Measurements from ENCODE around the gene FSD1L.

DNA sequence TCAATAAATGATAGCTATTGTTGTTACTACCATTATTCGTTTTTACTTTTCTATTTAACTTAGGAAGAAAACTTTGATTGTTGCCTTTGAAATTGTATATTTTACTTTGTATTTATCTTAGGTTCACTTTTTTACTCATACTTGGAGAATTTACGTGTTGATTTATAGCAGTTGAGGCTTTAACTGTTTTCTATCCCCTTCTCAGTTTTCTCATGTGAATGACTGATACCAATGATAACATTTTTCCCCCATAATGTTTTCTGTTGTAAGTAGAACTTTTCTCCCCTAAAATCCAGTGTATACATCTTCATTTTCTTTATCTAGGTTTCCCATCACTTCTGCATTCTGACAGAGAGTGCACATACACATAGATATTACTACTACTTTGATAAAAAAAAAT lies 54.4 kb downstream of the FSD1L start:
- TF ChIP-seq CTCF (IDR thresholded peaks at IDR 0.05; ENCODE audit: low read depth, low read length) (no peak), EZH2phosphoT487 (IDR thresholded peaks at IDR 0.05; ENCODE audit: low read depth) (no peak)

Measured in OCI-LY3 (cell line).